Neural cell (in vitro differentiated cells): Measurements from ENCODE around the gene SDF2. TPM values are rescaled to one million over a fixed set of nuclear protein-coding genes. Genes with fewer than 3 reads are reported as not detected.

Source experiments
- H2AFZ ChIP-seq: fragments of 200-600, 300-800 bp; sonication (generic), shearing (Covaris generic); 2 replicates; pipeline ENCODE4 v1.6.0; 2014; ENCODE audit warnings: low read depth, mild to moderate bottlenecking, antibody characterized with exemption, low read length, moderate library complexity
- H3F3A ChIP-seq: fragments of 200-600 bp; shearing (Covaris generic); 2 replicates; pipeline ENCODE4 v1.6.1; 2016; ENCODE audit warnings: mild to moderate bottlenecking, moderate library complexity, mixed read lengths, antibody characterized with exemption, low read length; ENCODE audit not compliant: insufficient read depth, poor library complexity, severe bottlenecking
- H3K27ac ChIP-seq: fragments of 200-600, 300-800 bp; sonication (generic), shearing (Covaris generic); 2 replicates; pipeline ENCODE4 v1.5.1; 2014; ENCODE audit warnings: mild to moderate bottlenecking, low read length, moderate library complexity
- H3K27me3 ChIP-seq: fragments of 300-800, 200-600 bp; sonication (generic), shearing (Covaris generic); 2 replicates; pipeline ENCODE4 v1.6.0; 2014; ENCODE audit warnings: mild to moderate bottlenecking, low read depth, low read length, moderate library complexity; ENCODE audit not compliant: insufficient read depth
- H3K36me3 ChIP-seq: fragments of 300-800, 200-600 bp; sonication (generic), shearing (Covaris generic); 2 replicates; pipeline ENCODE4 v1.5.1; 2014; ENCODE audit warnings: mild to moderate bottlenecking, antibody characterized with exemption, low read length, moderate library complexity; ENCODE audit not compliant: insufficient read depth
- H3K4me2 ChIP-seq: fragments of 300-800, 200-600 bp; sonication (generic), shearing (Covaris generic); 2 replicates; pipeline ENCODE4 v1.6.0; 2014; ENCODE audit warnings: mild to moderate bottlenecking, low read length
- H3K4me3 ChIP-seq: fragments of 300-800, 200-600 bp; sonication (generic), shearing (Covaris generic); 2 replicates; pipeline ENCODE4 v1.5.1; 2014; ENCODE audit warnings: mild to moderate bottlenecking, low read length, moderate library complexity
- H3K79me2 ChIP-seq: fragments of 200-600 bp; shearing (Covaris generic); replicated peaks from 2 replicates; pipeline ENCODE4 v1.6.0; 2014; ENCODE audit warnings: mild to moderate bottlenecking, low read length, moderate library complexity; ENCODE audit not compliant: insufficient read depth
- H3K9ac ChIP-seq: fragments of 300-800, 200-600 bp; sonication (generic), shearing (Covaris generic); 2 replicates; pipeline ENCODE4 v1.6.1; 2016; ENCODE audit warnings: mild to moderate bottlenecking, low read length, mixed read lengths
- H3K9me2 ChIP-seq: fragments of 200-600 bp; shearing (Covaris generic); 2 replicates; pipeline ENCODE4 v1.6.1; 2016; ENCODE audit warnings: mild to moderate bottlenecking, low read length, mixed read lengths; ENCODE audit not compliant: insufficient read depth
- H3K9me3 ChIP-seq: fragments of 200-600, 300-800 bp; sonication (generic), shearing (Covaris generic); 2 replicates; pipeline ENCODE4 v1.6.1; 2016; ENCODE audit warnings: mild to moderate bottlenecking, mixed run types, low read length, moderate library complexity, mixed read lengths
- H4K20me1 ChIP-seq: fragments of 200-600 bp; shearing (Covaris generic); 2 replicates; pipeline ENCODE4 v1.6.1; 2016; ENCODE audit warnings: mild to moderate bottlenecking, mixed run types; ENCODE audit not compliant: insufficient read depth
- CTCF ChIP-seq: fragments of 450-650 bp; IDR thresholded peaks from 2 replicates; pipeline ENCODE4 v1.5.1; 2014; ENCODE audit warnings: antibody characterized with exemption, mild to moderate bottlenecking, moderate library complexity; ENCODE audit not compliant: poor library complexity, severe bottlenecking
- EP300 ChIP-seq: fragments of 450-650 bp; conservative IDR thresholded peaks from 2 replicates; pipeline ENCODE4 v1.6.1; 2014; ENCODE audit warnings: antibody characterized with exemption, mild to moderate bottlenecking, moderate library complexity; ENCODE audit not compliant: poor library complexity, severe bottlenecking
- EZH2 ChIP-seq: fragments of 200-600, 300-800 bp; shearing (Covaris generic), sonication (generic); IDR thresholded peaks from 2 replicates; pipeline ENCODE4 v1.6.1; 2014; ENCODE audit warnings: antibody characterized with exemption, low read length, borderline replicate concordance, mild to moderate bottlenecking; ENCODE audit not compliant: insufficient read depth, poor library complexity, severe bottlenecking
- MXI1 ChIP-seq: fragments of 450-650 bp; conservative IDR thresholded peaks from 2 replicates; pipeline ENCODE4 v1.6.1; 2014; ENCODE audit warnings: antibody characterized with exemption, mild to moderate bottlenecking; ENCODE audit not compliant: poor library complexity, severe bottlenecking
- POLR2AphosphoS5 ChIP-seq: IDR thresholded peaks from 2 replicates; pipeline ENCODE4 v1.6.1; 2012
- RAD21 ChIP-seq: fragments of 450-650 bp; conservative IDR thresholded peaks from 2 replicates; pipeline ENCODE4 v1.6.1; 2014; ENCODE audit warnings: antibody characterized with exemption, mild to moderate bottlenecking, moderate library complexity
- REST ChIP-seq: IDR thresholded peaks from 2 replicates; pipeline ENCODE4 v1.6.1; 2012; ENCODE audit warnings: borderline replicate concordance
- SMC3 ChIP-seq: fragments of 450-650 bp; conservative IDR thresholded peaks from 2 replicates; pipeline ENCODE4 v1.6.1; 2014; ENCODE audit warnings: antibody characterized with exemption, mild to moderate bottlenecking, moderate library complexity; ENCODE audit not compliant: poor library complexity
- TAF1 ChIP-seq: IDR thresholded peaks from 2 replicates; pipeline ENCODE4 v1.6.1; 2012; ENCODE audit warnings: low read depth
- polyA plus RNA-seq: library from polyadenylated mRNA; depleted of rRNA; stranded (reverse); fragments of >200 nt; gene quantifications from 2 replicates; pipeline ENCODE4 v1.2.3, GENCODE V29; 2014

The SDF2 gene
- polyA plus RNA-seq, 1 donor from 2014 or later = 129 TPM

GRCh38 chr17:28705074-28705659, 43.5 kb upstream of the SDF2 start:
- Histone ChIP-seq H2AFZ (no peak overlapping the region), H3K36me3 (peaks cover 3% of the 10 kb centered on the region), H3K4me3 (no peak overlapping the region), H3F3A (peaks cover 3% of the 10 kb centered on the region), H3K9ac (no peak overlapping the region), H3K79me2 (no peaks in the 10 kb centered on the region), H3K4me2 (no peak overlapping the region), H3K9me3 (no peaks in the 10 kb centered on the region), H3K9me2 (no peaks in the 10 kb centered on the region), H3K27ac (no peak overlapping the region), H4K20me1 (no peaks in the 10 kb centered on the region), H3K27me3 (no peaks in the 10 kb centered on the region)
- no peak for TF ChIP-seq EZH2
- TF ChIP-seq SMC3 = no peak
- TF ChIP-seq MXI1 = no peak
- no peak for TF ChIP-seq REST
- TF ChIP-seq RAD21 = no peak
- TF ChIP-seq EP300 = no peak
- no peak for TF ChIP-seq TAF1
- no peak for TF ChIP-seq POLR2AphosphoS5
- TF ChIP-seq CTCF = no peak

- Histone ChIP-seq H3K27ac (no peak overlapping the region), H3K79me2 (no peaks in the 10 kb centered on the region), H3K4me2 (no peak overlapping the region), H3F3A (no peaks in the 10 kb centered on the region), H4K20me1 (no peaks in the 10 kb centered on the region), H3K36me3 (peaks cover 5% of the 10 kb centered on the region), H3K9me2 (no peaks in the 10 kb centered on the region), H2AFZ (no peak overlapping the region), H3K27me3 (no peaks in the 10 kb centered on the region), H3K9me3 (no peaks in the 10 kb centered on the region), H3K9ac (no peak overlapping the region), H3K4me3 (no peak overlapping the region)
- TF ChIP-seq TAF1 (no peak), REST (no peak), EZH2 (no peak), CTCF (no peak), SMC3 (no peak), MXI1 (no peak), EP300 (no peak), RAD21 (no peak), POLR2AphosphoS5 (no peak)
These were observed 42.6 kb upstream of the SDF2 start for GRCh38 chr17:28704219-28704858.
